ENCODE data around the gene TRIM41.

DNA sequence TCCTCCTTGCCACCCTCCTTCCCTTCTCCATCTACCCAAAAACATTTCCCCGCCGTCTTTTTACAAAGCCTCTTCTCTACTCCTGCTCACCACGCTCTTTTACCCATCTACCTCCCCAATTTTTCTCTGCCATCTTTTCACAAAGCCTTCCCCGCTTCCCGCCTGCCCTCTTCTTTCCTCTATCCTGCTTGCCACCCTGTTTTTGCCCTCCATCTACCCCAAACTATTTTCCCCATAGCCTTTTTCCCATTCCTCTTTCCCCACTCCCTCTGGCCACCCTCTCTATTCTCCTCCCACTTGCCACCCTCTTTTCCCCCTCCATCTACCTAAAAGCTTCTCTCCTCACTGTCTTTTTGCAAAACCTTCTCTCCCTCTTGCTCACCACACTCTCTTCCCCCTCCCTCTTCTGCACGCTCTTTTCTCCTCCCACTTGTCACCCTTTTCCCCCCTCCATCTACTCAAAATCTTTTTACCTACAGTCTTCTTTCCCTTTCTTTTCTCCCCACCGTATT, 57.2 kb downstream of the TRIM41 start:
- TF ChIP-seq CTCF (IDR thresholded peaks at IDR 0.05): no peak
- no peak for TF ChIP-seq POLR2A (IDR thresholded peaks at IDR 0.05)
- TF ChIP-seq POLR2AphosphoS5 (IDR thresholded peaks at IDR 0.05): no peak
- TF ChIP-seq EP300 (IDR thresholded peaks at IDR 0.05): no peak
